GM18867 (cell line): ENCODE data around the gene OSCP1.
A peak's percentile ranks its signal among the peaks of the same experiment; 100 is the strongest.

ENCODE experiments used
- ATAC-seq: cut with Tn5 transposase; IDR thresholded peaks from one replicate; pipeline ENCODE4 v1.9.1; 2021; ENCODE audit warnings: mild to moderate bottlenecking, moderate library complexity; ENCODE audit not compliant: unreplicated experiment

Gene OSCP1

GRCh38 chr1:36411674-36412648, 38.3 kb downstream of the OSCP1 start:
- ATAC-seq, result no peak

GRCh38 chr1:36408479-36408878, 41.8 kb downstream of the OSCP1 start:
- ATAC-seq, result no peak

- ATAC-seq, result no peak
Measured at GRCh38 chr1:36406440-36406839, 43.8 kb downstream of the OSCP1 start.

- no peak for ATAC-seq
Measured at GRCh38 chr1:36402504-36402890, 47.8 kb downstream of the OSCP1 start.

GRCh38 chr1:36401602-36402503, 48.4 kb downstream of the OSCP1 start:
- no peak for ATAC-seq

GRCh38 chr1:36400825-36401601, 49.2 kb downstream of the OSCP1 start:
- peak; percentile 66 for ATAC-seq

- ATAC-seq, result peak; percentile 16
Measured at GRCh38 chr1:36400514-36400824, 49.8 kb downstream of the OSCP1 start.

GRCh38 chr1:36398370-36398977, 51.8 kb downstream of the OSCP1 start:
- ATAC-seq, result no peak

- ATAC-seq, result peak; percentile 54
Measured at GRCh38 chr1:36397378-36398230, 52.6 kb downstream of the OSCP1 start, which contains the start of gene LSM10. TSS of gene LSM10 (minus strand) at chr1:36397908. CDS start at chr1:36394129, 3,779 bp downstream.

GRCh38 chr1:36397083-36397377, 53.2 kb downstream of the OSCP1 start:
- peak; percentile 11 for ATAC-seq

GRCh38 chr1:36396359-36396758, 53.9 kb downstream of the OSCP1 start:
- ATAC-seq, result no peak

- ATAC-seq, result no peak
Measured at GRCh38 chr1:36393686-36394085, 56.6 kb downstream of the OSCP1 start.

- ATAC-seq, result no peak
Measured at GRCh38 chr1:36392836-36393235, 57.4 kb downstream of the OSCP1 start.

- ATAC-seq, result no peak
Measured at GRCh38 chr1:36391271-36391670, 59.0 kb downstream of the OSCP1 start.

- no peak for ATAC-seq
Measured at GRCh38 chr1:36390411-36390810, 59.8 kb downstream of the OSCP1 start.

- ATAC-seq, result no peak
Measured at GRCh38 chr1:36389999-36390398, 60.3 kb downstream of the OSCP1 start.

- no peak for ATAC-seq
Measured at GRCh38 chr1:36389261-36389660, 61.0 kb downstream of the OSCP1 start.

- ATAC-seq, result no peak
Measured at GRCh38 chr1:36387141-36387949, 62.9 kb downstream of the OSCP1 start.
